Measurements from ENCODE around the gene ENTHD1.

ENTHD1 gene

GRCh38 chr22:39763276-39763675 is 130.3 kb downstream of the ENTHD1 start:
- Histone ChIP-seq H3K4me1 (ENCODE audit: low read length) (no peaks in the 10 kb centered on the region), H3K27ac (ENCODE audit: low read length) (no peak overlapping the region), H3K9me3 (ENCODE audit: insufficient read depth, low read length) (no peaks in the 10 kb centered on the region), H3K4me2 (ENCODE audit: low read length) (no peak overlapping the region), H4K20me1 (ENCODE audit: insufficient read depth, low read length) (no peaks in the 10 kb centered on the region), H3K4me3 (ENCODE audit: low read length) (no peak overlapping the region), H3K79me2 (ENCODE audit: low read length) (no peaks in the 10 kb centered on the region), H2AFZ (ENCODE audit: low read depth, low read length) (no peak overlapping the region), H3K27me3 (ENCODE audit: low read depth, low read length) (peaks cover 24% of the 10 kb centered on the region), H3K9ac (ENCODE audit: low read length) (no peak overlapping the region), H3K36me3 (replicated peaks; ENCODE audit: low read depth, low read length) (no peaks in the 10 kb centered on the region)
- TF ChIP-seq CTCF (IDR thresholded peaks at IDR 0.05; ENCODE audit: low read depth, low read length) (no peak), EZH2phosphoT487 (IDR thresholded peaks at IDR 0.05; ENCODE audit: low read depth) (no peak)

GRCh38 chr22:39750759-39751158 is 142.8 kb downstream of the ENTHD1 start:
- H3K9me3 ChIP-seq (ENCODE audit: insufficient read depth, low read length) = no peaks in the 10 kb centered on the region
- H3K4me2 ChIP-seq (ENCODE audit: low read length) = no peak overlapping the region
- no peak overlapping the region for H3K9ac ChIP-seq (ENCODE audit: low read length)
- H3K27me3 ChIP-seq (ENCODE audit: low read depth, low read length) = peaks cover 44% of the 10 kb centered on the region
- no peaks in the 10 kb centered on the region for H3K36me3 ChIP-seq (replicated peaks; ENCODE audit: low read depth, low read length)
- no peaks in the 10 kb centered on the region for H4K20me1 ChIP-seq (ENCODE audit: insufficient read depth, low read length)
- no peak overlapping the region for H3K4me3 ChIP-seq (ENCODE audit: low read length)
- no peak overlapping the region for H2AFZ ChIP-seq (ENCODE audit: low read depth, low read length)
- no peak overlapping the region for H3K27ac ChIP-seq (ENCODE audit: low read length)
- H3K4me1 ChIP-seq (ENCODE audit: low read length) = peaks cover 14% of the 10 kb centered on the region
- H3K79me2 ChIP-seq (ENCODE audit: low read length) = no peaks in the 10 kb centered on the region
- no peak for TF ChIP-seq EZH2phosphoT487 (IDR thresholded peaks at IDR 0.05; ENCODE audit: low read depth)
- TF ChIP-seq CTCF (IDR thresholded peaks at IDR 0.05; ENCODE audit: low read depth, low read length) = no peak

- Histone ChIP-seq H3K79me2 (ENCODE audit: low read length) (no peaks in the 10 kb centered on the region), H2AFZ (ENCODE audit: low read depth, low read length) (no peak overlapping the region), H3K36me3 (replicated peaks; ENCODE audit: low read depth, low read length) (no peaks in the 10 kb centered on the region), H3K27me3 (ENCODE audit: low read depth, low read length) (peaks cover 41% of the 10 kb centered on the region), H4K20me1 (ENCODE audit: insufficient read depth, low read length) (no peaks in the 10 kb centered on the region), H3K9me3 (ENCODE audit: insufficient read depth, low read length) (no peaks in the 10 kb centered on the region), H3K4me3 (ENCODE audit: low read length) (no peak overlapping the region), H3K27ac (ENCODE audit: low read length) (no peak overlapping the region), H3K4me2 (ENCODE audit: low read length) (no peak overlapping the region), H3K4me1 (ENCODE audit: low read length) (peaks cover 19% of the 10 kb centered on the region), H3K9ac (ENCODE audit: low read length) (no peak overlapping the region)
- TF ChIP-seq CTCF (IDR thresholded peaks at IDR 0.05; ENCODE audit: low read depth, low read length) = no peak
- no peak for TF ChIP-seq EZH2phosphoT487 (IDR thresholded peaks at IDR 0.05; ENCODE audit: low read depth)
Observed at GRCh38 chr22:39748877-39749276, 144.7 kb downstream of the ENTHD1 start.

- Histone ChIP-seq H3K4me1 (ENCODE audit: low read length) (peaks cover 19% of the 10 kb centered on the region), H3K27me3 (ENCODE audit: low read depth, low read length) (peaks cover 35% of the 10 kb centered on the region), H3K27ac (ENCODE audit: low read length) (no peak overlapping the region), H3K79me2 (ENCODE audit: low read length) (no peaks in the 10 kb centered on the region), H3K36me3 (replicated peaks; ENCODE audit: low read depth, low read length) (no peaks in the 10 kb centered on the region), H3K9me3 (ENCODE audit: insufficient read depth, low read length) (no peaks in the 10 kb centered on the region), H4K20me1 (ENCODE audit: insufficient read depth, low read length) (no peaks in the 10 kb centered on the region), H3K4me3 (ENCODE audit: low read length) (no peak overlapping the region), H3K9ac (ENCODE audit: low read length) (no peak overlapping the region), H2AFZ (ENCODE audit: low read depth, low read length) (no peak overlapping the region), H3K4me2 (ENCODE audit: low read length) (no peak overlapping the region)
- TF ChIP-seq EZH2phosphoT487 (IDR thresholded peaks at IDR 0.05; ENCODE audit: low read depth) (no peak), CTCF (IDR thresholded peaks at IDR 0.05; ENCODE audit: low read depth, low read length) (no peak)
Observed at GRCh38 chr22:39746600-39747262, 146.8 kb downstream of the ENTHD1 start.

All from OCI-LY3 (cell line).